ENCODE measurements around the gene IPMK.

IPMK gene

DNA sequence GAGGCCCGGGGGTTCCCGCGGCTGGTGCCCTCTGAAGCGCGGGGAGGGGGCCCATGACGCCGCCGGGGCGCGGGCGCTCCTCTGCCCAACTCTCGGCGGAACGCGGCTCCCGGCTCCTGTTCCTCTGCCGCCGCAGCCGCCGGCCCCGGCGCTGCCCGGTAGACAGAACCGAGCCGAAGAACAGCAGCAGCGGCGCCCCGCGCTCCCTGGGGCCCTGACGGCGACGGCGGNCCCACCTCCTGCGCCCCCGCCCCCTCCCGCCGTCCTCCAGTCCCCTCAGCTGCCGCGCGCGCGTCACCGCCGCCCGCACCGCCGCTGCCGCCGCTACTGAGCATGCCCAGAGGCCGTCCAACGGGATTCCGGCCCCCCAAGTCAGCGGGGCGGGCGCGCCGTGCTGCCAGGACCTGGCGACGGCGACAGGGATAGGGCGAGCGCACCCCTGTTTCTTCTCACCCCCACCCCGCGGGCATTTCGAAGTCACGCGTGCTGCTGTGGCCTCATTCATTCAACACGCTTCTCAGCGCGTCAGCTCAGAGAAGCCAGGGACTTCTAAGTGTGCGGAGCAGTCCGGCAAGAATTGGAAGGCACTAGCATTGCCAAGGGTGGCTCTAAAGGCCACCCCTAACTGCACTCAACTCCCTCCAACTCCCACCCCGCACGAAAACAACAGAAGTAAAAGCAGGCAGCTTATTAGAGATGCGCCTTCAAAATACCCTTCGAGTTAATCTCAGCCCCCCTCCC, at the start of gene IPMK:
Gene IPMK (minus strand): TSS at position 182 of the 741 bp plus-strand sequence. CDS start 283 bp downstream, outside the sequence.
- peak; percentile 95 for DNase-seq (ENCODE audit: low read depth)

DNA sequence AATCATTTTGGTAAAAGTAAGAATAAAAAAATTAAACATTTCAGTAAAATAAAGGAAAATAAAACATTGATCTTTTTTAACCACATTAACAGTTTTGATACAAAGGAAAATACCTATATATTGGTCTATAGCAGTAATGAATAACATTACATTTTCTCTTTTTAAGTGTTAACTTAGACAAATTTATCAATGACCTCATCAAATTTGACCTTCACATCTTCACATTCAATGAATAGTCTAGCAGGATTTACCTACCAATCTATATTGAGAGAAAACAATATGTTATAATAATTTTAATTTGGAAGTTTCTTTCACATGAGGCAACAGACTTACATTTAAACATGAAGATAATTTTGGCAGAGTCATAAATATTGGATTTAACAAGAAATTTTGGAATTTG, 49.2 kb upstream of the IPMK start:
- no peak for DNase-seq (ENCODE audit: low read depth)

DNA sequence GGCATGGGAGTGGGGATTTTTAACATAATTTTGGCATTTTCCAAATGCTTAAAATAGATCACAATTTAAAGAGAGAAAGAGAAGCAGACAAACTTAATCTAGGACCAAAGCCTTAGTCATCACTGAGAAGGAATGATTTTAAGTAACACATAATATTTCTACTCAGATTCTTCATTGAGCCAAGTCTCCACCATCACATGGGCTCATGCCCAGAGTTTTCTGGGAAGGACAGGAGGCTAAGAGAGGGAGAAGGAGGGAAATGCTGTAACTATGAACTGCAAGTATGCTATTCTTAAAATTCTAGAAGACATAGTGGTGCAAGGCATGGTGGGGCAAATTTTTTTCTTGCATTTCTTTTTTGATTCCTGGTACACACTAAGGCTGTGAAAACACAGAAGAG, 43.3 kb upstream of the IPMK start:
- no peak for DNase-seq (ENCODE audit: low read depth)

DNA sequence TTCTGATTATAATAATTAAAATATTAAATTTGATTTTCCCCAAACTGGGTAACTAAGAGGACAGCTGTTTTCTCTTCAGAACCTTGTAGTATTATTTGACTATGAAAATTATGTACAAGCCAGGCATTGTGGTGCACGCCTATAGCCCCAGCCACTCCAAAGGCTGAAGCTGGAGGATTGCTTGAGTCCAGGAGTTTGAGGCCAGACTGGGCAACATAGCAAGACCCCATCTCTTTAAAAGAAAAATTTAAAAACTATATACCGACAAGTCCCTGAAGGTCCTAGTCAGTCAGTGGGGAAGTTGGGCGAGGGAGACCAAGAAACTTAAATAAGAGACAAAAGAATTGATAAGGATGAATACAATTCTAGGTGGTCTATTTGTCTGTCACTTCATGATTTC, 40.0 kb upstream of the IPMK start:
- DNase-seq (ENCODE audit: low read depth): no peak

DNA sequence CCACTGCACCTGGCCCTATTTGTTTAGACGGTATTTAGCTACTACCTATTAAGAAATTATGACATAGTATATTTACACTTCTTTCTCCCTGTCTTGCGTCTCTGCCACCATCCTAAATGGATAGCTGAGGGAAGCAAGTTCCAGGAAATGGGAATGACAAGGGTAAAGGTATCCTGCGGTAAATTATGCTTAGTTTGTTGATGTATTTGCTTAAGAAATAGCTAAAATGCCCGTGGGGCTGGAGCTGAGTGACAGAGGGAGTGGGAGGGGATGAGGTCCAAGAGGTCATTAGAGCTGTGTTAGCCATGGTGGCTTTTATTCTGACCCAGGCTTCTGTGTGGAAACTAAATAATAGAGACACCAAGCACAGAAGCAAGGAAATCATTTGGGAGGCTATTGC, 38.1 kb upstream of the IPMK start:
- DNase-seq (ENCODE audit: low read depth): no peak

DNA sequence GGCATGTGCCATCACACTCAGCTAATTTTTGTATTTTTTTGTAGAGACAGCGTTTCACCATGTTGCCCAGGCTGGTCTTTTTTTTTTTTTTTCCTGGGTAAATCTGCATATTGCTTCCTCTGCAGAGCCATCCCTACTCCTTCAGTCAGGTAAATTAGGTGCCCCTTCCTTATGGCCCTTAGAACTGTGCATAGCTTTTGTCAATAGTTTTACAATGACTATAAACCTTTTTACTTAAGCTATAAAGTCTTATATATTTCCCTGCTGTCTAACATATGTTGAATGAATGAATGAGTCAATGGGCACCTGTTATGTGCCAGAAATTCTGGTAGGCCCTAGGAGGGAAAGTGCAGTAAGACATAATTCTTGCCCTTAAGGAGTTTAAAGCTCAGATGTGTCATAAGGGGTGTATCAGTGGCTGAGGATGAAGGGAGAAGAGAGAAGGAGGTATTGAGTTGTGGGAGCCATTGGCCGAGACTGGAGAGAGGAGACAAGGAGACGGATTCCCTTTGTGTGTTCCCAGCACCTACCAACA, 36.5 kb upstream of the IPMK start:
- DNase-seq (ENCODE audit: low read depth): no peak

DNA sequence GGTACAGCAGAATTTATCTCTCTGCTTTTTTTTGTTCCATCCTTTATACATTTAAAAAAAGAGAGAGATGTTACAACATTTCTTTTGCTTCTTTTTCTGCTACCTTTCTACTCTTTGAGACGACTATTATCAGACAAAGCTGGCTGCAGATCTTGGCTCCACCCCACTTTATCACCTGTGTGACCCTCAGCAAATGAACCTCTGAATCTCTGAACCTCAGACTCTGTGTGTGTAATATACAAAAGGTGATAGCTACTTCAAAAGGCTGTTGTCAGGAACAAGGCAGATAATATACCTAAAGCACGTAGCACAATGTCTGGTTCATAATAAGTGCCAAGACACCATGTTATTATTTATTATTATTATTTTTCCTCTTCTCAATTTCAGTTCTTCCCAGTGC, 34.6 kb upstream of the IPMK start:
- DNase-seq (ENCODE audit: low read depth): no peak

DNA sequence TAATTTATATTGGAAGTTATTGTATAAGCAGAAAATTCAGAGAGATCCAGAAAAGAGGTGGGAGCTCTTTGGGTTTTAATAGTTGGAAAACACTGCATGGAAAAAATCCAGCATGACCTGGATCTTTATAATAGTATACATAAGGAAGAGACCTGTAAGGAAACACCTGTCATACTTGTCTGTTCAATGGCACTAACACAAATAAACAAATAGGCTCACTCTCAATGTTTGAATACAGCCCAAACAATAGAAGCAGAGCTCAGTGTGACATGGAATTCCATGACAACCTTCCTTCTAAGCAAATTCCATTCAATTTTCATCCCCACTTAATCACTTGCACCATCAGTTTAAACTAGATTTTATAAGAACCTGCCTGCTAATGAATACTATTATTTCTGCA, 33.0 kb upstream of the IPMK start:
- no peak for DNase-seq (ENCODE audit: low read depth)

DNA sequence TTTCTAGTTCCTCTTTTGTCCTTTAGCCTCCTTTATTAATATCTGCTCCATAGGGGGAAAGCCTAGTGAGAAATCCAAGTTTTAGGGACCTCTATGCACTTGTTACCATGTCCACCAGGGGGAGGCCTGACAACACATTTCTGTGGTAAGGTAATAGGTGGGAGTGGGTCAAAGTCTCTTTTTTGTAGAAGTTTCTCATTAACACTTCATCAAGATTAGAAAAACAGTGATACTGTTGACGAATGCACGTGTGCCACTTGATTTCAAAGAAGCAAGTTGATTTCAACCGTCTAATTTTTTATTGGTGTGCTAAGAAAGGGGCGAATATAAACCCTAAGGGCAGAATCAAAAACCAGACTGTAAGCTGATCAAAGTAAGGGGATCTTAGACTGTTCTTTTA, 31.9 kb upstream of the IPMK start:
- peak; percentile 38 for DNase-seq (ENCODE audit: low read depth)

DNA sequence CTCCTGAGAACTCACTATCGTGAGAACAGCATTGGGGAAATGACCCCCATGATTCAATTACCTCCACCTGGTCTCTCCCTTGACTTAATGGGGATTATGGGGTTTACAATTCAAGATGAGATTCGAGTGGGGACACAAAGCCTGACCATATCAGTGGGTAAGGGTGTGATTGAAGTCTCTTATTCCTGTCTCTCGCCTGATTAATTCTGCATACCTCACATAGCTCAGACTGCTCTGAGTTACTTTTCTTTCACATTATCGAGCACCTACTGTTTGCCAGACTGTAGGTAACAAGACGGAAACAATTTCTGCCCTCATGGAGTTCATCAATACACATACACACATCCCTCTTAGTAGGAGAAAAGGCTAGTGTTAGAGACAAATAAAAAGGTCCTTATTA, 26.3 kb upstream of the IPMK start:
- no peak for DNase-seq (ENCODE audit: low read depth)

DNA sequence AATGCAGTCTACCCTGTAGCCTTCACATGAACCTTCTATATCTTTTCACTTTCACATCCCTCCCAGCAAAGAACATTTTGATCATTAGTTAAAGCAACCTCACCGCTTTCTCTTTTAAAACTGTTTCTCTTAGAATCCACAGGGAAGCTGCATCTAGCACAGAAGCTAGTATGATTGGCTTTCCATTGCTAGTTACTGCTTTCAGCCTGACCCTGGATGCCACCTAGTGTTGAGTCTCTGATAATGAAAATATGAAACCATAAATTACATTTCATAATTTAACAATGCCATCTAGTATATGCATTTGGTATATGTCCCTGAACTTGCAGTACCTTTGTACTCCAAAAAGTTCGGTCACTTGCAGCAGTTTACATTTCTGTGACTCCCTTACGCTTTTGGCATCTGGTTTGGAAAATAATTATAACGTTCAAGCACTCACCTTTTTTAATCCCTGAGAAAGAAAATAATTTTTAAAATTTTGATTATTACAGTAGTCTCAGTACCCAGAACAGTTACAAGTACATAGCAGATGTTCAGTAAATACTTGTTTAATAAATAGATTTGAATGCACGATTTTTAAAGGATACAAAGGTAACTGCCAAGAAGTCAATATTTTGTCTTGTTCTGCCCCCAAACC, 24.0 kb upstream of the IPMK start:
- no peak for DNase-seq (ENCODE audit: low read depth)

DNA sequence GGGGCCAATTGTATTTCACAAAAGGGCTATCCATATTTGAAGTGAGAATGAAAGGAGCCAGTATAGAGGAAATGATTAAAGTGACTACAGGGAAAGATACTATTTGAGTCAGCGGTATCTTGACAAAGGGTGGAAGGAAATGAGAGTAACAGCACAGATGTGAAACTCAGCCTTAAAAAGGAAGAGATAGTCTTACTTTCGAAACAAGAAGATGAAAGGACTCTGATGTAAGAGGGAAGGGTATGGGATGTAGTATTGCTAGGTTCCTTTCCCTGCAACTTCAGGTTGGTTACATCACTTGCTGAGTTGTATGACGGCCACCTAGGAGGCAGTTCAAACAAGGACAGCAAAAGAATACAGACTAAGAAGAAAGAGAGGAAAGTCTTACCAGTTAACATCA, 14.9 kb upstream of the IPMK start:
- DNase-seq (ENCODE audit: low read depth): no peak

DNA sequence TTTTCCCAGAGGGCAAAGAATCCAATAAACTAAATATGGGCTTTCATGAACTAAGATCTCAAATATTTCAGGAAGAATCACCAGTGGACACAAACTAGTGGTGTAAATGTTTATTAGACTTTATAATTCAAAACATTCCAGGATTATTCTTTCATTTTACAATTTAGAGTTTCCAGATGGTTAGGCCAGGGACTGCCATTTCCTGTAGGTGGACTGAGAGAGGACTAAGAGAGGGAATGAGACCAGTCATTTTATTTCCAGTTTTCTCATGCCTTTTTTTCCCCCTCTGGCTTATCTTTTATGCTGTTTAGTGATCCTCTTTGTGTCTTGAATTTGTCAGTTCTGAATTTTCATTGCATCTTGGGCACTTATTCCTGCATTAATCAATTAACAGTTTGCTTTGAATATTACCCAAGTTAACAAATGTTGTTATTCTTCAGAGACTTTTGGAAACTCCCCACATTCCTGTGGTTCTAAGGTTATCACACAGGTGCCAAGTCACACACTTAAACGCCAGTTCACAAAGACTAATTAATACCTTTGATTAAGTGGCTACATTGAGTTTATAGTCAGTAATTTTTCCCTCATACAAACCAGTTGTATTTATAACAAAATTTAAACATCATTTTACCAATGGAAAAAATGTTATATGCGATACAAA, 13.5 kb upstream of the IPMK start:
- DNase-seq (ENCODE audit: low read depth): no peak

DNA sequence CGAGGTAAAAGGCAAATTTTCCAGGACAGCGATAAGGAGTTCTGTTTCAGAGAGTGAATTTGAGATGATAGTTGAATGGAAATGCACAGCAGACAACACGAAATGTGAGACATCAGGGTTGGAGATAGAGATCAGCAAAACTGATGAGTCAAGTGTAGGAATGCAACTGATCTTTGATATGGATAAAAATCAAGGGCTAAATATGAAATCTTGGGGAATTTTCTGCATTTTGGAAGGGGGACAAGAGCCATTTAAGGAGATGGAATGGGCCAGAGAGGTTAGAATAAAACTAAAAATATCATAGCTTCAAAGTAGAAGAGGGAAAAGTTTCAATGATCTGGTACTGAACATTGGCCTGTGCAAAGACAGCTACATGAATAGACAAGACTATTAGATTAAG, 12.8 kb upstream of the IPMK start:
- no peak for DNase-seq (ENCODE audit: low read depth)

DNA sequence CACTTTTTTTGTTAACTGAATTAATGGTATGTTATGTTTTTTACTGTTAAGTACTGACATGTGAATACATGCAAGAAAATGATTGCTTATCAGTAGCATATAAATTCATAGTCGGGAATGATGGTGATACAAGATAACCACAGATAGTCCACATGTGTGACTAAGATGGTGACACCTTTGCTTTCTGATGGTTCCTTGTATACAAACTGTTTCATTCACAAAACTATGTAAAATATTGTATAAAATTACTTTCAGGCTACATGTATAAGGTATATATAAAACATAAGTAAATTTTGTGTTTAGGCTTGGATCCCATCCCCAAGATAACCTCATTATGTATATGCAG, 11.2 kb upstream of the IPMK start:
- no peak for DNase-seq (ENCODE audit: low read depth)

DNA sequence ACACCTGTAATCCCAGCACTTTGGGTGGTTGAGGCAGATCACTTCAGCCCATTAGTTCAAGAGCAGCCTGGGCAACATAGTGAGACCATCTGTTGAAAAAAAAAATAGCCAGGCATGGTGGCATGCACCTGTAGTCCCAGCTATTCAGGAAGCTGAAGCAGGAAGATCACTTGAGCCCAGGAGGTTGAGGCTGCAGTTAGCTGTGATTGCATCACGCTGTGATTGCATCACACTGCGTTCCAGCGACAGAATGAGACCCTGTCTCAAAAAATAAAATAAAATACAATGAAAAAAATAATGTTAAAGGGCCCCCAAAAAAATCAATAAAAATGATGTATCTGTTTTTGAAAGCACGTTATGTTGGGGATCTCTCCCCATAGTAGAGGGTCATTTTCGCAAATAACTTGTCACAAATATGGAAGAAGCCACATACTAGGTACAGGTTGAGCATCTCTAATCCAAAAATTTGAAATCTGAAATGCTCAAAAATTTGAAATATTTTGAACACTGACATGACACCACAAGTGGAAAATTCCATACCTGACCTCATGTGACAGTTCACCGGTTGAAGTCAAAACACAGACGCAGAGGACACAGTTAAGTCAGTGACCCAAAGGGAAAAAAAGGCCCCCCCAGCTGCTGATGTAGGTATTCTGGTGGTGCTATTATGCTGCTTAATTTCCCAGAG, 10.7 kb upstream of the IPMK start:
- no peak for DNase-seq (ENCODE audit: low read depth)

DNA sequence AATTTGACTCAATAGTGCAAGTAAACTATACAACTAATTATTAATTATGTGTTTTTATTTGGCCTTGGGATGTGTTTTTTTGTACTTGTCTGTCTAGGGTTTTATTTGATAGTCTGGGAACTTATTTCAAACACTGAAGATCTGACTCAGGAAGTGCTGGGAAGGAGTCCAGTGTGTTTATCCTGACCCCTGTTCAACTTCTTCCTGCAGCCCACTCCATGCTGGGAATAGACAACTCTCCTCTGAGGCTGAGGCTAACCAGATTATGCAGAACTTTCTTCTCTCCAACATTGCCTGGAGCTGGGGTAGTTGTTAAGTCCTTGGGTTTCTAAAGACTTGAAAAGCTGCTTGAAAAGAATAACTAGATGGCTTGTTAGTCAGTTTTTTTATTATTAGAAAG, 8.2 kb upstream of the IPMK start:
- DNase-seq (ENCODE audit: low read depth): no peak

DNA sequence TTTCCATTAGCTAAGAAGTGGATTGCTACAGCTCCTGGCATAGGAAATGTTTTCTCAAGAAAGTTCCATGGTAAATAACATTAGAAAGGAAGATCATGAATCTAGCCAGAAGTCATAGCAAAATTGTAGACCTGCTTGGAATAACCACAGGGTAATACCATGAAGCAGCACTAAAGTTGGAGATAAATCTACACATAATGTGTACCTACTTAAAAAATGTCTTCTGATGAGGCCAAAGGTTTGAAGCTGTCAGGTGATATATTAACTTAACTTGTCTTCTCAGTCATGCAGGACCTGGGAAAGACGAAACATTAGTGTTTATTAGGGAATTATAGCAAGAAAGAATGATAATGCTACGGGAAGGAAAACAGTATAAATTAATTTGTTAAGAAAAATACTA, 7.6 kb upstream of the IPMK start:
- DNase-seq (ENCODE audit: low read depth): no peak

DNA sequence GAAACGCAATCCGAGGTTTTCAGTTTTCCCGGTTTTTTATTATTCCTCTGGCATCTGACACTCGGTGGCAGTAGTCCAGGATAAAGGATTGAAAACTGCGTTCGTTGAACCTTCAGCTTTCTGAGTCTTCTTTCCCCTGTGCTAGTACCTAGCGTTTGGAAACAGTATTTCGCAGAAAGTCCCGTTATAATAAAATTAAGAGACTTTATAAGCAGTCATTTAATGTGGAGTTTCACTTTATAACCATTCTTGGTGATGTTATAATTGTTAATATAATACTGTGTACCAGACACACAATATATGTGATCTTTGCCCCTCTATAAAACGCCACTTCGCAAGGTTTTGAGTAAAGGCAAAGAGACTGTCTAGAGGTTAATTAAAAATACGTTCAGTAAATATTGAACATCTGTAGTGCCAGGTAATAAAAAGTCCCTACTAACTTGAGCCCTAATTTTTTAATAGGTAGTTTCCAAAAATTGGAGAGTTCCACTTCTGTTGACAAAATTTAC, 2.1 kb upstream of the IPMK start:
- no peak for DNase-seq (ENCODE audit: low read depth)

DNA sequence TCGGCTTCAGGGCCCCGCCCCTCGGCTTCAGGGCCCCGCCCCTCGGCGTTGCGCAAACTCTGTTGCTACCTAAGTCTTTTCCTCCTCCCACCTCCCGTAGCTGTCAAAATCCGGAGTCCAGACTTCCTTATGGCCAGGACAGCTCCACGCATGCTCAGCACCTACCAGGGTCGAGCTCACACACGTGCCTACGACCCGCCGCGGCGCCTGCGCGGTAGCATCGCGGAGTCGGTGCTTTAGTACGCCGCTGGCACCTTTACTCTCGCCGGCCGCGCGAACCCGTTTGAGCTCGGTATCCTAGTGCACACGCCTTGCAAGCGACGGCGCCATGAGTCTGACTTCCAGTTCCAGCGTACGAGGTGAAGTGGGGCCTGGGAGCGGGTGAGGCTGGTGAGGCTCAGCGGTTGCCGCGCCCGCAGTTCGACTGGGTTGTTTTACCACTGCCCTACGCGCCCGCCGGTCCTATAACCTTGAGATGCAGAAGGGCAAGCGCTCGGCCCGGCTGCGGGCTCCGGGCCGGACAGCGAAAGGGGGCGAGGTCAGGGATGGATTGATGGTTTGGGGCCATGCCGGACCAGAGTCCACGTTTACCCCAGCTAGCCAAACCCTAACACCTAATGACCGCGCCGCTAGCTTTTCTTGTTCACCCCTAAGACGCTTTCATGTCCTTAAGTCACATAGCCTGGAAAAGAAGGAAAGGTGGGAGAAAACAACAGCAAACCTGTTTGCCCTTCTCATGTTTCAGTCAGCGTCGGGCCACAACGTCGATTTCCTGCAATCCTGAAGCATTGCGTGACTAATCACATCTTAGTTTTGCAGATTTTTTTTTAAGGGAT, 1.5 kb upstream of the IPMK start, which contains the start of gene CISD1:
Gene CISD1 (plus strand): TSS at position 217 of the 836 bp plus-strand sequence. CDS start 112 bp downstream, at position 329.
- DNase-seq (ENCODE audit: low read depth): peak; percentile 88

DNA sequence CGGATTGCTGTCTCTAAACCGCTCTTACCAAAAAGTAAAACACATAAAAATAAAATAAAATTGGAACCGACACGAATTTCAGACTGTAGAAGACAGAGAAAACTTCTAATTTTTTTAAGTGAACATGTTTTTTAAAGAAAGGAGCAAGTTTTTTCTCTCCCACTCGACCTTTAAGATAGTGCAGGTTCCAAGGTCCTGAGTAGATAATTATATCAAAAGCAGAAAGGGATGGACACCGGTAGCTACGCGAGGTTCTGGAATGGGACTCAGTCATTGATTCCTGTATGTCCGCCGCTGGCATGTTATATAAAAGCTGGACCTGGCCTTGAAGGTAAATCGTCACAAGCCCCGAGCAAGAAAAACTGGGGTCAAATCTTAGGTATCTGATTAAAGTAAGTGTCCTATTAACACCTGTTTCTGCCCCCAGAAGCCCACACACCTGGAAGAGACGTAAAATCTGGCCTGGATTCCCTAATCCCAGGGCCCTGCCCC, 806 bp upstream of the IPMK start:
- no peak for DNase-seq (ENCODE audit: low read depth)

All from stimulated activated CD8-positive, alpha-beta memory T cell treated with anti-CD3 and anti-CD28 coated beads, Interleukin-4, amount 100 ng/mL, for 24 hours (primary cell).